Hindlimb muscle (tissue), 1 donor: Measurements from ENCODE around the gene ARMH4. TPM values are rescaled to one million over a fixed set of nuclear protein-coding genes. Genes with fewer than 3 reads are reported as not detected.
"Not testable (repeated sequence)": the region's sequence is repeated elsewhere in the genome, so short reads cannot be mapped to it uniquely, and the experiment has no call there.

Experiments
- DNase-seq: peaks from one replicate; pipeline ENCODE4 v3.0.0-alpha.2; 2013
- polyA plus RNA-seq: library from polyadenylated mRNA; unstranded; fragments of 120-200 nt; gene quantifications from one replicate; pipeline ENCODE4 v1.2.1, GENCODE V29; 2013; ENCODE audit not compliant: insufficient read length

Gene ARMH4
- polyA plus RNA-seq, 1 donor: 5.1 TPM

- no peak for DNase-seq
Measured at GRCh38 chr14:58143106-58143505, 8.9 kb downstream of the ARMH4 start.

DNA sequence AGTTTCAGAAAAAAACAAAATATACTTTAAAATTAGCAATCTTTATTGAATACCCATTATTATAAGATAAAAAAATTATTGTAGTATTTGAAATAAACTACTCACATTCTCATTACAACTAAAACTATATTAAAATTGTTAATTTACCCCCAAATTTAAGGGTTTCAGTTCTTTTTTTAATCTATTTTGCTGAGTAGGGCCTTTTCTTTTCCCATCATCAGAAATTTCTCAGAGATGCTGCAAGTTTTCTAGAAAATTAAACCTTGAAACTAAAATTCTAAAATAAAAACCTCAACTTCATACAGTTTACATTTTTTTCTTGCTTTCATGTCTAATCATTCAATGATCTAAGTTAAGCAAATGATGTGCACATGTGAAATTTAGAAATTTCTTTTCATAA is 10.1 kb downstream of the ARMH4 start:
- no peak for DNase-seq

DNA sequence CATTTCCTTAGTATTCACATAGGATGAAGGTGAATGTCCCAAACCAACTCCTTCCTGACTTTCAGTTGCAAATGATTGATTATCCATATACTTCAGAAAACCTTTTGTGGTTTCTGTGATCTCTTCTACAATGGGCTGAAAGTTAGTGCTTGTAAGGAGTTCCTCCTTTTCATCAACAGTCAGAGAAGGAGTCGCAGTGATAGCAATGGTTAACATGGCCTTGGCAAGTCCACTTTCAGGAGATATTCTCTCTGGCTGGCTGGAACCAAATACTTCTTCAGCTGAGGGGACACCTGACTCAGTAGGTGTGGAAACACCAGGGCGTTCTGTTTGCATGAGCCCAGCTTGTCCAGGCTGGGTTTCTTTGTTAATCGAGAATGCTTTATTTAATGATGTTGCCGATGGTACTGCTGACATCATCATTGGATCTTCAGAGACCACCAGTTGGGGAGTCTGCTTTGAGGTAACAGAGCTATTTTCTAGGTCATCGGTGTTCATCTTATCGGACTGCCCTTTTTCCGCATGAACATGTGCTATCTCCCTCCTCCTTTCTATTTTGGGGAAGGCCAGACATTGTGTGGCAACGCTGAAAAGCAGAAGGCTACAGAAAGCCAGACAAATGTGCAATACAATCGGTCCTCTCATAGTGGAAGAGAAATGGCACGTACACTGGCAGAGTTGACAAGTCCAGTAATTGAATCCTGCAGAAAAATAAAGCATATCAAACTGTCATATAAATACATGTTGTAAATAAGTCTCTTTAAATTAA is 13.1 kb downstream of the ARMH4 start:
- no peak for DNase-seq

DNA sequence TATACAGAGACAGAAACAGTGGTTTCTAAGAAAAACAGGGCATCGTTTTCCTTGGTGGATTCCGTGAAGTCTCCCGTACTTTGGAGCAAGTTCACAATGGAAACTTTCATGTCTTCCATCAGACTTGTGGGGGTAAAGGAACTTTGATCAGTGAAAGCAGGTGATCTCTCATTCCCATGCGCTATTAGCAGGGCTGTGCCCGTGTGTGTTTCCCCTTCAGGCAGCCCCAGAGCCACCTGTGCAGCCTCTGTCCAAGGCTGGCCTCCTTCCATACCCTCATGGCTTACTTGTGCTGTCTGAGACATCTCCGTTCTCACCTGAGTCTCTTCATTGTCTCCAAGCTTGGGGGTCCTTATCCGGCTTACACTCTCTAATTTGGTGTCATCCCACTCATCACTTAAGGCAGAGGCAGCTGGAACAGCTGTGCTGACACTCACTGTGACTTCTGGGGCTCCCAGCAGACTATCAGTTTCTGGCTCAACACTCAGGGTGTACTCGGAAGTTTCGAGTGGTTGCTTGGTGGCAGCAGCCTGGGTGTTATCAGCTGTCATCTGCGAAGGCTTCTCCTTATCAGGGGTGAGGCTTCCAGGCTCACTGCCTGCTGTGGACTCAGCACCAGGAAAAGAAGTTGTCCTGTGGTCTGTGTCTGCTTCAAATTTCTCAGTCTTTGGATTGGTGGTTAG is 13.8 kb downstream of the ARMH4 start:
- no peak for DNase-seq

- DNase-seq: no peak
Measured at GRCh38 chr14:58133739-58134138, 18.3 kb downstream of the ARMH4 start.

- no peak for DNase-seq
Measured at GRCh38 chr14:58131386-58131785, 20.6 kb downstream of the ARMH4 start.

DNA sequence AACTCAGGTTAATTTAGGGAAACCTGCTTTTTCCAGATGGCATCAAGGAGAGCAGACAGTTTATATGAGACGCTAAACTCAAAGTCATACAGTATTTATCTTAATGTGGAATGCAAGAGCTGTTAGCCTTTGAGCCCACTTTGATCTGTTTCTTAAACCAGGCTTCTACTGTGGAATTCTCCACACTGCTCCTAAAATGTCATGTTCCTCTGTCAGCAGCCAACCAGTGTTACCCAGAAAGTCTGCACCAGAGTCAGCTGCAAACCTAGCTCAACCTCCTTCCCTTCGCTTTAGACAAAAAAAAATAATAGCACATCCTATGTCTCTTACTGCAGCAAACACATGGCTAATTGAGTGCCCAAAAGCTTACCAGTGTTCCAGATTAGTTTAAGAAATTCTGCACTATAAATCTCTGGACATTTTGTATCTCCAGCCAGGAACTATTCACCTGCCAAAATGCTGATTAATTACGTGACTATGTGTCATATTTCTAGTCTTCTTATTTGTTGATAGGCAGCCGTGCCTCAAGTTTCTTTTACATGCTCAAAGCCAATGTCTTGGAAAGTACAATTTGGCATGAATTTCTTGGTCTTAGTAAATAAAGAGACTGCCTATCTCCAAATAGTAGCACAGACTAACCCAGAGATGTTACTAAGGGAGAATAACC is 21.8 kb downstream of the ARMH4 start:
- DNase-seq: no peak

- DNase-seq: no peak
Measured at GRCh38 chr14:58129208-58129607, 22.8 kb downstream of the ARMH4 start.

DNA sequence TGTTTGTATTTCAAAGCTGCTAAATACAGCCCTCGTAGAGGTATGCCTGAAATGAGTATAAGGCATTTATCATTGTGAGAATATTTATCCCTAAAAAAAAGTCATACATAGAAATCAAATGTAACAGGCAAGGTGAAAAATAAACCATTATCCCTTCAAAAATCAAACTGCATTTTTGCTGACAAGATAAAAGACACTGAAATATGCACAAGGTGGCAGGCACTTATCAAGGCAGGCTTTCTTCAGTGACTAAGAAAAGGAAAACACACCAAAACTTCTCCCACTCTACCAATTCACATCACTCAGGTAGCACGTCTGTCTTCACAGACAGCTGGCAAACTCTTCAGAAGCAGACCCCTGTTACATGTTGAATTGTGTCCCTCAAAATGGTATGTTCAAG is 23.6 kb downstream of the ARMH4 start:
- no peak for DNase-seq

- not testable (repeated sequence) for DNase-seq
Measured at GRCh38 chr14:58122546-58122945, 29.5 kb downstream of the ARMH4 start.

GRCh38 chr14:58121530-58122186 is 30.4 kb downstream of the ARMH4 start:
- no peak for DNase-seq

GRCh38 chr14:58119381-58119780 is 32.6 kb downstream of the ARMH4 start:
- DNase-seq: no peak

DNA sequence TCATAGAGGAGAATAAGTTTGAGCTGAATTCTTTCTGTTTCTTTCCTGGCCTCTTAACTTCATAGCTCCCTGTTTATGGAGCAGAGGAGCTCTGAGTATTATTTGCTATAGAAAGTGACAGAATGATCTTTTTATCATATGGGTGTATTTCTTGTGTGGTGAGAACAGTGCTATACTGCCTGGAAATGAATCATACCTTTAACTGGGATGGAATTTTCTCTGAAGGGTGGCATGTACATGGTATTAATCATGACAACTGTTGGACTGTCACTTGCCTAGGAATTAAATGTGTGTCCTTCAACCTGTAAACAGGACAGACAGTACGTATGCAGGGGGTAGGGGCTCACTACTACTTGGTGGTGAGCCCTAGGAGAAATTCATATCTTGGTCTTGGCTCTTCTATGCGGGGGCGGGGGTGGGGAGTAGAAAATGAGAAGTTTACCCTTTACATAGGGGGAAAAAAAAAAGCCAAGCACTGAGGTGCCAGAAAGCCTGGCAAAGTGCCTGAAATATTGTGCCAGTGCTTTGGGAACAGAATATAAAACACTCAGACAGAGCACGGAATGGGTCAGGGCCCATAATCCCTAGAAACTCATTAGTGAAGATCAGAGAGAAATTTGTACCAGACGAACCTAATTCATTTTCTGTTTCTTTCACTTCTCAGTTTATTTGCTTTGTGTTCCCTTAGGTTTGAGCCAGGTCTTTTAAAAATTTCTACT is 33.8 kb downstream of the ARMH4 start:
- DNase-seq: no peak

GRCh38 chr14:58109744-58110143 is 42.3 kb downstream of the ARMH4 start:
- no peak for DNase-seq

- no peak for DNase-seq
Measured at GRCh38 chr14:58108717-58109116, 43.3 kb downstream of the ARMH4 start.

GRCh38 chr14:58107947-58108552 is 44.0 kb downstream of the ARMH4 start:
- DNase-seq: peak; percentile 46

DNA sequence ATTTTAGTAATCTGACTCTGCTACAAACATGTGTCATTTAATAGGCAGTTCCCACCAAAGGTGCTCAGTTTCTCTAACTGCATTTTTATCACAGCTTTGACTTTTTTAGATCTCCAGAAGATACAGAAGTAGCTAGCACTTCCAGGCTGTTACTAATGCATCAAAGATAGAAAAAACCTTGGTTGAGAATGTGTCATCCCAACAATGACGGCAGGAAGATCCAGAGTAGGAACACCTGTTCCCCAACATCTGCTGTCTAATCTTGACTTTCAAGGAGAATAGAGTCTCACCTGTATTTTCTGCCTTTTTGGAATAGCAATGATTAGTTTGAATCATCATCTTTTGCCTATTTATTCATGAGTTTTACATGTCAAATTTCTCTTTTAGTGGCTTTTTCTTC is 45.0 kb downstream of the ARMH4 start:
- DNase-seq: no peak

DNA sequence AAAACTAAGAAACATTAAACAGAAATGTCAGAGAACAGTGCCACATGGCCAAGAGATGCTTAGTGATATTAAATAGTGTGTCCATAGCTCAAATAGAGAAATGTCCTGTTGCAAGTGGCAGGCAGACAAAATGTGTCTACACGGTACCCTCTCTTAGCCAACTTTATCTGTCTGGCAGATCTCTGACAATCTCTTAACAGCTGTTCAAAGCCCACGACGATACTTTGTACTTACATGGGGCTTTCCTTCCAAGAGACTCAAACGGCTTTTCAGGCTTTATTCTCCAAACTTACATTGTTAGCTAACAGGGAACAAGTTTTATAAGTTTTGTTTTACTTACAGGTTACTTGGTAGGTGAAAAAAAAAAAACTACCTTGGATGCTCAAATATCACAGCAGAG is 45.6 kb downstream of the ARMH4 start:
- no peak for DNase-seq

DNA sequence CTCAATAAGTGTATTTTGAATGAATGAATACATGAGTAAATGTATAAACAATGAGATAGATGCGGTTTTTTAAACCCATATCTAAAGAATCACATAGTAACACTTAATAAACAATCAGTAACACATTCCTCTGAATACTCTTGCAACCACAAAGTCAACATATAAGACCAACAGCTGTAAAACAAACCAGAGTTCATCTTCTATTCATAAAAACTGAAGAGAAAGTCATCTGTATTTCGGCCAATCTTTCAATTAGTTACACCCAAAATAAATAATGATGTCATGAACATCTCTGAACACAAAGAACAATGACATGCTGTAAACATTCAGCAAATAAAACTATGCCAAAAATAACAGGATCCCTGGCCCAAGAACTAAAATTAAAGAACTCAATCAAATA is 47.2 kb downstream of the ARMH4 start:
- DNase-seq: no peak

GRCh38 chr14:58100735-58101368 is 51.2 kb downstream of the ARMH4 start:
- no peak for DNase-seq

DNA sequence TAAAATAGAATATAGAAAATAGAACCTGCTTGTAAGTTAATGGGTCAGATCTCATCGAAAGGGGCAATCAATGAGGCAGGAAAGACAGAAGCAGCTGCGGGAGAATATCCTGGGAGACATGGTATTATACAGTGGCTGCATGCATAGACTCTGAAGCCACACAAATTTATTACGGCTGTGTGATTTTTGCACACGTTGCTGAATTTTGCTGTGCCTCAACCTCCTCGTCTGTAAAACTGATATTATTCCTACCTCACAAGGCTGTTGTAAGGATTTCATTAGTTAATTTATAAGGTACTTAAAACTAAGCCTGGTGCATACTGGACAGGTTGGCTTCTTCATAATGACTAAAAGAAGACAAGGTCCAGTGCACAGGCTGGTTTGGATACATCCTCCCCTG is 52.3 kb downstream of the ARMH4 start:
- no peak for DNase-seq

GRCh38 chr14:58098507-58098906 is 53.5 kb downstream of the ARMH4 start:
- DNase-seq: no peak
